IMR-90 (cell line): Measurements from ENCODE around the gene SH3BP2. TPM values are rescaled to one million over a fixed set of nuclear protein-coding genes. Genes with fewer than 3 reads are reported as not detected.

Experiments used
- ATAC-seq: fragments of 200-7000 bp; cut with Tn5 transposase; 2 replicates; pipeline ENCODE4 v1.9.1; 2020; ENCODE audit warnings: low read depth, mild to moderate bottlenecking, moderate library complexity
- BruUV-seq: library from RNA; stranded (reverse); fragments of 400-500 nt; replicated peaks from 2 replicates; lab custom pipeline; 2021; lab: Mats Ljungman, UMichigan
- CTCF ChIA-PET: fragments of 300-600 bp; formaldehyde crosslinking; extraction: SDS; loops from one replicate; lab custom pipeline; 2021; ENCODE audit warnings: antibody characterized with exemption; lab: Yijun Ruan, JAX
- POLR2A ChIA-PET: fragments of 300-600 bp; sonication (Branson Sonifier 250); formaldehyde crosslinking; loops from one replicate; lab custom pipeline; 2022; ENCODE audit warnings: antibody characterized with exemption; ENCODE audit not compliant: unreplicated experiment; lab: Charles Lee
- DNase-seq: peaks from one replicate; pipeline ENCODE4 v3.0.0; 2013
- H2AFZ ChIP-seq: replicated peaks from 2 replicates; pipeline ENCODE3; 2013; ENCODE audit warnings: low read length, mild to moderate bottlenecking; ENCODE audit not compliant: poor library complexity
- H2AK5ac ChIP-seq: 2 replicates; pipeline ENCODE4 v1.6.1; 2013; ENCODE audit warnings: low read depth, low read length, inconsistent platforms
- H2AK9ac ChIP-seq: replicated peaks from 2 replicates; pipeline ENCODE3; 2013; ENCODE audit warnings: mild to moderate bottlenecking, low read depth, low read length, moderate library complexity; ENCODE audit not compliant: poor library complexity
- H2BK120ac ChIP-seq: 2 replicates; pipeline ENCODE4 v1.6.1; 2013; ENCODE audit warnings: low read depth, low read length, inconsistent platforms
- H2BK15ac ChIP-seq: 3 replicates; pipeline ENCODE4 v1.6.1; 2013; ENCODE audit warnings: low read depth, low read length, inconsistent platforms
- H2BK20ac ChIP-seq: 2 replicates; pipeline ENCODE4 v1.6.1; 2013; ENCODE audit warnings: low read depth, mild to moderate bottlenecking, inconsistent platforms, low read length, moderate library complexity
- H2BK5ac ChIP-seq: 2 replicates; pipeline ENCODE4 v1.6.1; 2013; ENCODE audit warnings: mild to moderate bottlenecking, low read depth, low read length, inconsistent platforms; ENCODE audit not compliant: poor library complexity, severe bottlenecking
- H3K14ac ChIP-seq: replicated peaks from 2 replicates; pipeline ENCODE4 v1.6.1; 2013; ENCODE audit warnings: low read depth, low read length, inconsistent platforms
- H3K18ac ChIP-seq: 2 replicates; pipeline ENCODE4 v1.6.1; 2013; ENCODE audit warnings: low read depth, low read length, control low read depth
- H3K23ac ChIP-seq: 2 replicates; pipeline ENCODE4 v1.6.1; 2013; ENCODE audit warnings: low read depth, low read length, inconsistent platforms
- H3K27ac ChIP-seq: 2 replicates; pipeline ENCODE4 v1.5.1; 2013; ENCODE audit warnings: mild to moderate bottlenecking, control low read depth, low read length; ENCODE audit not compliant: insufficient read depth
- H3K27me3 ChIP-seq: 2 replicates; pipeline ENCODE4 v1.6.1; 2013; ENCODE audit warnings: low read length; ENCODE audit not compliant: control insufficient read depth, insufficient read depth
- H3K36me3 ChIP-seq: 2 replicates; pipeline ENCODE4 v1.6.1; 2013; ENCODE audit warnings: low read length, mixed read lengths; ENCODE audit not compliant: control insufficient read depth, insufficient read depth
- H3K4ac ChIP-seq: 2 replicates; pipeline ENCODE4 v1.6.1; 2013; ENCODE audit warnings: low read depth, low read length, inconsistent platforms
- H3K4me1 ChIP-seq: 2 replicates; pipeline ENCODE4 v1.6.1; 2013; ENCODE audit warnings: low read length, mixed read lengths; ENCODE audit not compliant: control insufficient read depth, insufficient read depth
- H3K4me2 ChIP-seq: 2 replicates; pipeline ENCODE4 v1.6.1; 2013; ENCODE audit warnings: low read depth, mild to moderate bottlenecking, control low read depth, low read length, moderate library complexity
- H3K4me3 ChIP-seq: 2 replicates; pipeline ENCODE4 v1.5.1; 2013; ENCODE audit warnings: low read depth, mild to moderate bottlenecking, control low read depth, low read length, moderate library complexity; ENCODE audit not compliant: insufficient read depth
- H3K56ac ChIP-seq: 2 replicates; pipeline ENCODE4 v1.6.1; 2013; ENCODE audit warnings: low read length, inconsistent platforms; ENCODE audit not compliant: insufficient read depth; ENCODE audit errors: extremely low read depth
- H3K79me1 ChIP-seq, 2 experiments: 2 replicates each; pipeline ENCODE4 v1.6.1; 2013; ENCODE audit warnings: low read length in 2 of 2, inconsistent platforms in 1 of 2, low read depth in 1 of 2
- H3K9ac ChIP-seq: 2 replicates; pipeline ENCODE4 v1.6.1; 2013; ENCODE audit warnings: low read depth, low read length, control low read depth
- H3K9me1 ChIP-seq: 2 replicates; pipeline ENCODE4 v1.6.1; 2013; ENCODE audit warnings: low read length, inconsistent platforms; ENCODE audit not compliant: insufficient read depth
- H3K9me3 ChIP-seq: 2 replicates; pipeline ENCODE4 v1.6.1; 2013; ENCODE audit warnings: low read length; ENCODE audit not compliant: control insufficient read depth, insufficient read depth
- H4K20me1 ChIP-seq: 2 replicates; pipeline ENCODE4 v1.6.1; 2013; ENCODE audit warnings: low read length, inconsistent platforms; ENCODE audit not compliant: insufficient read depth
- H4K5ac ChIP-seq: 2 replicates; pipeline ENCODE4 v1.6.1; 2013; ENCODE audit warnings: mild to moderate bottlenecking, low read depth, low read length, control low read depth
- H4K8ac ChIP-seq, 2 experiments: 2 replicates each; pipeline ENCODE4 v1.6.1; 2013; ENCODE audit warnings: low read depth in 2 of 2, low read length in 2 of 2, control low read depth in 1 of 2, inconsistent platforms in 1 of 2
- H4K91ac ChIP-seq: 2 replicates; pipeline ENCODE4 v1.6.1; 2013; ENCODE audit warnings: low read depth, low read length, inconsistent platforms; ENCODE audit not compliant: insufficient read depth
- BHLHE40 ChIP-seq: fragments of 150-350 bp; IDR thresholded peaks from 2 replicates; pipeline ENCODE4 v1.6.1; 2016; ENCODE audit warnings: mild to moderate bottlenecking, low read depth, low read length
- CEBPB ChIP-seq: IDR thresholded peaks from 2 replicates; pipeline ENCODE4 v1.6.1; 2012; ENCODE audit warnings: low read depth, low read length, improper control_type of control experiment
- CHD1 ChIP-seq: IDR thresholded peaks from 2 replicates; pipeline ENCODE4 v1.6.1; 2012; ENCODE audit warnings: low read depth, low read length, improper control_type of control experiment
- CTCF ChIP-seq: conservative IDR thresholded peaks from 2 replicates; pipeline ENCODE4 v1.5.1; 2012; ENCODE audit warnings: mild to moderate bottlenecking, low read depth, low read length, improper control_type of control experiment
- ELK1 ChIP-seq: fragments of 150-350 bp; IDR thresholded peaks from 2 replicates; pipeline ENCODE4 v1.6.1; 2016; ENCODE audit warnings: low read depth, mild to moderate bottlenecking, low read length, moderate library complexity, borderline replicate concordance
- FOS ChIP-seq: fragments of 150-350 bp; IDR thresholded peaks from 2 replicates; pipeline ENCODE4 v1.6.1; 2016; ENCODE audit warnings: low read depth, low read length
- MAFK ChIP-seq: IDR thresholded peaks from 2 replicates; pipeline ENCODE4 v1.6.1; 2012; ENCODE audit warnings: low read depth, low read length, improper control_type of control experiment
- MAZ ChIP-seq: IDR thresholded peaks from 2 replicates; pipeline ENCODE4 v1.6.1; 2012; ENCODE audit warnings: low read depth, mild to moderate bottlenecking, low read length, improper control_type of control experiment, moderate library complexity, borderline replicate concordance
- MXI1 ChIP-seq: IDR thresholded peaks from 2 replicates; pipeline ENCODE4 v1.6.1; 2012; ENCODE audit warnings: low read depth, mild to moderate bottlenecking, low read length, moderate library complexity, borderline replicate concordance
- NFE2L2 ChIP-seq: fragments of 150-350 bp; IDR thresholded peaks from 2 replicates; pipeline ENCODE4 v1.6.1; 2016; ENCODE audit warnings: low read depth, mild to moderate bottlenecking, low read length
- POLR2A ChIP-seq: IDR thresholded peaks from 2 replicates; pipeline ENCODE4 v1.6.1; 2012; ENCODE audit warnings: mild to moderate bottlenecking, low read depth, low read length
- RAD21 ChIP-seq: IDR thresholded peaks from 2 replicates; pipeline ENCODE4 v1.6.1; 2012; ENCODE audit warnings: low read length, improper control_type of control experiment
- RCOR1 ChIP-seq: IDR thresholded peaks from 2 replicates; pipeline ENCODE4 v1.6.1; 2012; ENCODE audit warnings: mild to moderate bottlenecking, low read length, improper control_type of control experiment; ENCODE audit not compliant: insufficient replicate concordance
- RFX5 ChIP-seq: IDR thresholded peaks from 2 replicates; pipeline ENCODE4 v1.8.0; 2012; ENCODE audit warnings: low read depth, mild to moderate bottlenecking, low read length, moderate library complexity
- SMC3 ChIP-seq: fragments of 150-350 bp; IDR thresholded peaks from 2 replicates; pipeline ENCODE4 v1.6.1; 2016; ENCODE audit warnings: low read depth, mild to moderate bottlenecking, antibody characterized with exemption, low read length, moderate library complexity
- USF2 ChIP-seq: fragments of 150-350 bp; IDR thresholded peaks from 2 replicates; pipeline ENCODE4 v1.6.1; 2017; ENCODE audit warnings: mild to moderate bottlenecking, antibody characterized with exemption, low read length, low read depth
- WGBS, 2 experiments: methylation state at CpG; one replicate each; pipeline versions ENCODE4 v1.1.5 to v1.1.7; 2013; ENCODE audit warnings: missing lambda C conversion rate in 2 of 2; ENCODE audit not compliant: insufficient read length in 1 of 2; ENCODE audit errors: extremely low coverage in 2 of 2; 5-methylcytosine and 5-hydroxymethylcytosine counted together
- dilution Hi-C: fragments of 300-500 bp; cut with HindIII; formaldehyde crosslinking; loops from one replicate; pipeline ENCODE4 v1.14.3; 2018; ENCODE audit warnings: low sequenced_read_pairs; ENCODE audit not compliant: unreplicated experiment
- in situ Hi-C: fragments of 300-500 bp; cut with MboI; formaldehyde crosslinking; loops from 3 replicates; pipeline ENCODE4 v1.14.3; 2019; ENCODE audit warnings: low sequenced_read_pairs, inconsistent platforms, mixed read lengths
- intact Hi-C: fragments of 100-400 bp; cut with micrococcal nuclease; formaldehyde crosslinking; loops from 2 replicates; pipeline ENCODE4 v1.10.0; 2022
- polyA plus RNA-seq, 3 experiments: library from polyadenylated mRNA; depleted of rRNA; stranded (reverse); fragments of >200 nt; gene quantifications; 2 replicates each; pipeline ENCODE4 v1.2.3, GENCODE V29; 2012; ENCODE audit warnings: low replicate concordance in 1 of 3
- total RNA-seq: library from RNA; depleted of rRNA; stranded (reverse); fragments of >200 nt; gene quantifications from 2 replicates; pipeline ENCODE4 v1.2.3, GENCODE V29; 2012

The SH3BP2 gene
- total and polyA plus RNA-seq, 2 of the 4 experiments (the other 2 are of a cell fraction): 9.0 to 37.2 TPM

- H2BK120ac ChIP-seq: no peak overlapping the region
- H3K9me3 ChIP-seq: no peaks in the 10 kb centered on the region
- ATAC-seq: no peak
- no peak overlapping the region for H3K56ac ChIP-seq
- peaks cover 13% of the 10 kb centered on the region; the same call in 1 of the 2 replicates for H4K20me1 ChIP-seq
- no peak overlapping the region for H3K4ac ChIP-seq
- TF ChIP-seq POLR2A (no peak), RCOR1 (no peak), NFE2L2 (no peak), CHD1 (no peak), MAFK (no peak), USF2 (no peak), RAD21 (no peak), CEBPB (no peak), RFX5 (no peak), FOS (no peak), SMC3 (no peak), CTCF (no peak), ELK1 (no peak), MXI1 (no peak), MAZ (no peak), BHLHE40 (no peak)
- H2AFZ ChIP-seq: peak overlapping the region; percentile 21
- no peak overlapping the region for H2BK15ac ChIP-seq
- H3K9ac ChIP-seq: no peak overlapping the region
- intact Hi-C loops: no loop called here
- peak overlapping the region; percentile 72 for H2AK9ac ChIP-seq
- no peak overlapping the region for H2BK5ac ChIP-seq
- CTCF ChIA-PET: no interaction called here
- no peak overlapping the region for H2AK5ac ChIP-seq
- H3K14ac ChIP-seq: no peak overlapping the region
- no peak overlapping the region for H4K91ac ChIP-seq
- H3K4me2 ChIP-seq: no peak overlapping the region
- BruUV-seq: no TSS peak
- H3K79me1 ChIP-seq: peaks cover 0 to 68% of the 10 kb centered on the region in 2 experiments; a peak in 3 of 4 replicates
- no peak overlapping the region for H4K5ac ChIP-seq
- in situ Hi-C loops: no loop called here
- WGBS, 2 experiments: 100% methylated on average over 2 of the region's 10 CpGs; no CpG with 5 or more reads in 1 of the 2 experiments
- no peak for DNase-seq
- no peak overlapping the region for H3K4me3 ChIP-seq
- POLR2A ChIA-PET: interaction anchor here (0.7 kb wide), 1 partner anchor 8 kb away, joined by 3 read pairs; no protein-coding TSS in a partner anchor
- H3K18ac ChIP-seq: no peak overlapping the region
- H4K8ac ChIP-seq: no peak overlapping the region
- H2BK20ac ChIP-seq: no peak overlapping the region
- H3K27ac ChIP-seq: no peak overlapping the region
- dilution Hi-C loops: no loop called here
- H3K36me3 ChIP-seq: no peaks in the 10 kb centered on the region; the same call in 1 of the 2 replicates
- H3K9me1 ChIP-seq: peaks cover 21% of the 10 kb centered on the region
- no peak overlapping the region for H3K23ac ChIP-seq
- no peaks in the 10 kb centered on the region for H3K27me3 ChIP-seq
- H3K4me1 ChIP-seq: peaks cover 27% of the 10 kb centered on the region
Observed at GRCh38 chr4:2810388-2810787, 17.5 kb downstream of the SH3BP2 start.
